Endothelial cell of umbilical vein (primary cell): ENCODE data around the gene MGAT5B. TPM values are rescaled to one million over a fixed set of nuclear protein-coding genes. Genes with fewer than 3 reads are reported as not detected.

Experiments used
- BruUV-seq: library from RNA; stranded (reverse); fragments of 400-500 nt; replicated peaks from 2 replicates; lab custom pipeline; 2021; lab: Mats Ljungman, UMichigan
- CTCF ChIA-PET: fragments of 300-600, 350-600 bp; sonication (Branson Sonifier 250); formaldehyde crosslinking; loops from one replicate; lab custom pipeline; 2021; ENCODE audit warnings: antibody characterized with exemption, inconsistent platforms; lab: Charles Lee
- POLR2A ChIA-PET: fragments of 300-600, 350-600 bp; sonication (Branson Sonifier 250); formaldehyde crosslinking; loops from one replicate; lab custom pipeline; 2021; ENCODE audit warnings: antibody characterized with exemption, inconsistent platforms; lab: Charles Lee
- DNase-seq: peaks from one replicate; pipeline ENCODE4 v3.0.0-alpha.2; 2011; ENCODE audit warnings: low read depth, low spot score
- FAIRE-seq: peaks from 2 replicates; lab custom pipeline; 2011; peaks lifted over from hg19 to GRCh38; lab: Jason Lieb, UNC
- H2AFZ ChIP-seq: 2 replicates; pipeline ENCODE4 v1.6.0; 2012; ENCODE audit warnings: low read depth, low read length, control low read depth, inconsistent platforms
- H3K27ac ChIP-seq: 2 replicates; pipeline ENCODE4 v1.5.1; 2011; ENCODE audit warnings: low read depth, mild to moderate bottlenecking, control low read depth, low read length, moderate library complexity; ENCODE audit not compliant: insufficient read depth
- H3K27me3 ChIP-seq, 2 experiments: 2 replicates each; pipeline versions ENCODE4 v1.6.0 to v1.6.1; 2011; ENCODE audit warnings: low read length in 2 of 2, mixed read lengths in 1 of 2; ENCODE audit not compliant: control insufficient read depth in 2 of 2, insufficient read depth in 2 of 2
- H3K36me3 ChIP-seq, 2 experiments: 2 replicates in 1 of 2; 3 replicates in 1 of 2; pipeline ENCODE4 v1.5.1; 2011; ENCODE audit warnings: low read length in 2 of 2, mild to moderate bottlenecking in 1 of 2, moderate library complexity in 1 of 2; ENCODE audit not compliant: control insufficient read depth in 2 of 2, insufficient read depth in 2 of 2; ENCODE audit errors: extremely low read depth in 1 of 2
- H3K4me1 ChIP-seq: 3 replicates; pipeline ENCODE4 v1.5.1; 2011; ENCODE audit warnings: mild to moderate bottlenecking, low read length; ENCODE audit not compliant: control insufficient read depth, insufficient read depth; ENCODE audit errors: extremely low read depth
- H3K4me2 ChIP-seq: 2 replicates; pipeline ENCODE4 v1.6.1; 2011; ENCODE audit warnings: low read length, control low read depth, mixed read lengths; ENCODE audit not compliant: insufficient read depth
- H3K4me3 ChIP-seq, 3 experiments: fragments of 200-600 bp in 1 of 3; sonication (generic), shearing (Covaris generic) in 1 of 3; replicated peaks in 1 of 3; 2 replicates each; pipeline ENCODE4 v1.5.1; 2011 to 2016; ENCODE audit warnings: control low read depth in 3 of 3, low read length in 3 of 3, mild to moderate bottlenecking in 2 of 3, inconsistent platforms in 1 of 3, low read depth in 1 of 3, moderate library complexity in 1 of 3; ENCODE audit not compliant: insufficient read depth in 1 of 3
- H3K79me2 ChIP-seq: 2 replicates; pipeline ENCODE4 v1.6.0; 2012; ENCODE audit warnings: low read length, inconsistent platforms; ENCODE audit not compliant: control insufficient read depth, insufficient read depth
- H3K9ac ChIP-seq: replicated peaks from 2 replicates; pipeline ENCODE3; 2011; ENCODE audit warnings: low read length, control low read depth; ENCODE audit not compliant: insufficient read depth; ENCODE audit errors: extremely low read depth
- H3K9me1 ChIP-seq: replicated peaks from 3 replicates; pipeline ENCODE4 v1.6.0; 2011; ENCODE audit warnings: mild to moderate bottlenecking, low read length; ENCODE audit not compliant: control insufficient read depth, insufficient read depth; ENCODE audit errors: extremely low read depth
- H3K9me3 ChIP-seq: replicated peaks from 2 replicates; pipeline ENCODE4 v1.5.1; 2012; ENCODE audit warnings: low read length, inconsistent platforms; ENCODE audit not compliant: control insufficient read depth, insufficient read depth
- H4K20me1 ChIP-seq: replicated peaks from 2 replicates; pipeline ENCODE3; 2011; ENCODE audit warnings: mild to moderate bottlenecking, low read length; ENCODE audit not compliant: control insufficient read depth, insufficient read depth; ENCODE audit errors: extremely low read depth
- EZH2 ChIP-seq: IDR thresholded peaks from 2 replicates; pipeline ENCODE4 v1.6.1; 2012; ENCODE audit warnings: borderline replicate concordance, low read depth, mild to moderate bottlenecking, moderate library complexity, low read length, inconsistent platforms; ENCODE audit not compliant: severe bottlenecking
- FOS ChIP-seq: IDR thresholded peaks from 2 replicates; pipeline ENCODE4 v1.6.1; 2011; ENCODE audit warnings: mild to moderate bottlenecking, low read length, moderate library complexity, borderline replicate concordance; ENCODE audit not compliant: insufficient read depth
- GATA2 ChIP-seq: IDR thresholded peaks from 2 replicates; pipeline ENCODE4 v1.7.0; 2011; ENCODE audit warnings: low read depth, mild to moderate bottlenecking, moderate library complexity, mixed read lengths, low read length; ENCODE audit not compliant: insufficient read length, insufficient read depth
- JUN ChIP-seq: IDR thresholded peaks from 2 replicates; pipeline ENCODE4 v1.6.1; 2011; ENCODE audit warnings: borderline replicate concordance, low read depth; ENCODE audit not compliant: insufficient read length, insufficient read depth
- MAX ChIP-seq: IDR thresholded peaks from 2 replicates; pipeline ENCODE4 v1.6.1; 2011; ENCODE audit not compliant: insufficient read depth, insufficient read length
- MYC ChIP-seq: IDR thresholded peaks from one replicate; pipeline ENCODE4 v1.6.1; 2011; ENCODE audit warnings: mild to moderate bottlenecking, low read depth, low read length
- POLR2A ChIP-seq: IDR thresholded peaks from 2 replicates; pipeline ENCODE4 v1.6.1; 2012; ENCODE audit warnings: low read depth, mild to moderate bottlenecking, control low read depth, low read length
- POLR2AphosphoS5 ChIP-seq: IDR thresholded peaks from 2 replicates; pipeline ENCODE4 v1.6.1; 2012; ENCODE audit warnings: low read depth, mild to moderate bottlenecking, control low read depth, low read length, moderate library complexity; ENCODE audit not compliant: insufficient read depth
- dilution Hi-C: fragments of 300-500 bp; cut with MboI; formaldehyde crosslinking; loops from one replicate; pipeline ENCODE4 v1.15.0; 2019; ENCODE audit warnings: low sequenced_read_pairs; ENCODE audit not compliant: extremely low pct_ligation_motif_present
- intact Hi-C: fragments of 100-400 bp; cut with micrococcal nuclease; formaldehyde crosslinking; loops from one replicate; pipeline ENCODE4 v1.10.0; 2022
- polyA plus RNA-seq, 4 experiments: library from polyadenylated mRNA; depleted of rRNA in 3 of 4; stranded (reverse) in 3 of 4; unstranded in 1 of 4; fragments of >200 nt; gene quantifications; 2 replicates each; pipeline versions ENCODE4 v1.2.1 to v1.2.3, GENCODE V29; 2011 to 2012; ENCODE audit warnings: missing spikeins in 1 of 4
- total RNA-seq: library from RNA; stranded (reverse); gene quantifications from 2 replicates; pipeline ENCODE4 v1.2.3, GENCODE V29; 2021
- TF ChIP-seq, protein P1 (sequence below), 2 donors: IDR thresholded peaks; 1 replicate in 1 of 2; 2 replicates in 1 of 2; pipeline ENCODE4 v1.5.1; 2011; ENCODE audit warnings: low read length in 2 of 2, mild to moderate bottlenecking in 2 of 2, moderate library complexity in 2 of 2, control low read depth in 1 of 2, inconsistent platforms in 1 of 2, low read depth in 1 of 2; ENCODE audit not compliant: insufficient read depth in 1 of 2; ENCODE audit errors: extremely low read depth in 1 of 2

MGAT5B gene
- total and polyA plus RNA-seq, 2 donors (not counting 3 experiments of a cell fraction or from before 2014, with no cell fraction given): 1.7 to 2.1 TPM

DNA sequence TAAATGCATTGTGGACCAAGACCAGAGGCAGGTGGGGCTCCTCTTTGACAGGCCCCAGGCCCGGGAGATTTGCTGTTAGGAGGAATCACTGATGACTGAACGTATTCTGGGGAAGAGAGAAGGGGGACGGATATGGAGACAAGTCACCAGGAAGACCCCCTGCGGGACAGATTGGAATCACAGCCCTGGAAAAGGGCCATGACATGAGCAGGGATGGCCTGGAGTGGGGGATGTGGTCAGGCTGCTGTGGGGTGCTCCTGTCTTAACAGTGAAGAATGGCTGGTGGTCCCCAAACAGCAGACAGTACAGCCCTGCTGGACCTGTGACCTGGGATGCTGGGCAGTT is 23.7 kb upstream of the MGAT5B start:
- ChIA-PET CTCF (interaction anchor here (0.9 kb wide), 1 partner anchor 212 kb away, joined by 4 read pairs; no protein-coding TSS in a partner anchor), POLR2A (no interaction called here)
- dilution Hi-C loops (no loop called here), intact Hi-C loops (no loop called here)
- no peak overlapping the region for H3K27ac ChIP-seq
- no peak for FAIRE-seq
- H3K27me3 ChIP-seq: peaks cover 17 to 20% of the 10 kb centered on the region in 2 experiments
- no peaks in the 10 kb centered on the region for H3K36me3 ChIP-seq
- no peak overlapping the region for H3K4me3 ChIP-seq
- no peak overlapping the region for H3K4me2 ChIP-seq
- no peaks in the 10 kb centered on the region for H4K20me1 ChIP-seq
- no peaks in the 10 kb centered on the region for H3K9me1 ChIP-seq
- no peak for DNase-seq
- TF ChIP-seq, protein P1, sequence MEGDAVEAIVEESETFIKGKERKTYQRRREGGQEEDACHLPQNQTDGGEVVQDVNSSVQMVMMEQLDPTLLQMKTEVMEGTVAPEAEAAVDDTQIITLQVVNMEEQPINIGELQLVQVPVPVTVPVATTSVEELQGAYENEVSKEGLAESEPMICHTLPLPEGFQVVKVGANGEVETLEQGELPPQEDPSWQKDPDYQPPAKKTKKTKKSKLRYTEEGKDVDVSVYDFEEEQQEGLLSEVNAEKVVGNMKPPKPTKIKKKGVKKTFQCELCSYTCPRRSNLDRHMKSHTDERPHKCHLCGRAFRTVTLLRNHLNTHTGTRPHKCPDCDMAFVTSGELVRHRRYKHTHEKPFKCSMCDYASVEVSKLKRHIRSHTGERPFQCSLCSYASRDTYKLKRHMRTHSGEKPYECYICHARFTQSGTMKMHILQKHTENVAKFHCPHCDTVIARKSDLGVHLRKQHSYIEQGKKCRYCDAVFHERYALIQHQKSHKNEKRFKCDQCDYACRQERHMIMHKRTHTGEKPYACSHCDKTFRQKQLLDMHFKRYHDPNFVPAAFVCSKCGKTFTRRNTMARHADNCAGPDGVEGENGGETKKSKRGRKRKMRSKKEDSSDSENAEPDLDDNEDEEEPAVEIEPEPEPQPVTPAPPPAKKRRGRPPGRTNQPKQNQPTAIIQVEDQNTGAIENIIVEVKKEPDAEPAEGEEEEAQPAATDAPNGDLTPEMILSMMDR (IDR thresholded peaks at IDR 0.05; ENCODE audit: extremely low read depth in 1 of 2, insufficient read depth in 1 of 2, low read depth in 1 of 2, low read length in 2 of 2): no peak
- no peak for TF ChIP-seq POLR2AphosphoS5
- TF ChIP-seq POLR2A: no peak
- TF ChIP-seq FOS: no peak
- TF ChIP-seq JUN: no peak
- H3K4me1 ChIP-seq: no peaks in the 10 kb centered on the region
- no TSS peak for BruUV-seq
- no peaks in the 10 kb centered on the region for H3K79me2 ChIP-seq
- H3K9me3 ChIP-seq: no peaks in the 10 kb centered on the region
- no peak overlapping the region for H3K9ac ChIP-seq
- H2AFZ ChIP-seq: no peak overlapping the region

- intact Hi-C loops (no loop called here), dilution Hi-C loops (no loop called here)
- Histone ChIP-seq H3K36me3 (no peaks in the 10 kb centered on the region), H3K4me2 (no peak overlapping the region), H3K9ac (no peak overlapping the region), H4K20me1 (no peaks in the 10 kb centered on the region), H3K27ac (no peak overlapping the region), H3K9me3 (no peaks in the 10 kb centered on the region), H3K27me3 (peaks cover 17 to 19% of the 10 kb centered on the region in 2 experiments), H3K79me2 (no peaks in the 10 kb centered on the region), H3K4me3 (no peak overlapping the region), H2AFZ (no peak overlapping the region), H3K9me1 (no peaks in the 10 kb centered on the region), H3K4me1 (no peaks in the 10 kb centered on the region)
- TF ChIP-seq MYC (no peak), GATA2 (no peak), FOS (no peak), EZH2 (no peak), POLR2A (no peak), POLR2AphosphoS5 (no peak), MAX (no peak), JUN (no peak)
- TF ChIP-seq, protein P1 (IDR thresholded peaks at IDR 0.05; ENCODE audit: extremely low read depth in 1 of 2, insufficient read depth in 1 of 2, low read depth in 1 of 2, low read length in 2 of 2): no peak
- ChIA-PET POLR2A (no interaction called here), CTCF (no interaction called here)
- DNase-seq (no peak), FAIRE-seq (no peak)
- no TSS peak for BruUV-seq
Measured at GRCh38 chr17:76844846-76845245, 23.4 kb upstream of the MGAT5B start.
